ENCODE data around the gene ANKRD52.
A peak's percentile ranks its signal among the peaks of the same experiment; 100 is the strongest.
"Not testable (repeated sequence)": the region's sequence is repeated elsewhere in the genome, so short reads cannot be mapped to it uniquely, and the experiment has no call there.

ANKRD52 gene

DNA sequence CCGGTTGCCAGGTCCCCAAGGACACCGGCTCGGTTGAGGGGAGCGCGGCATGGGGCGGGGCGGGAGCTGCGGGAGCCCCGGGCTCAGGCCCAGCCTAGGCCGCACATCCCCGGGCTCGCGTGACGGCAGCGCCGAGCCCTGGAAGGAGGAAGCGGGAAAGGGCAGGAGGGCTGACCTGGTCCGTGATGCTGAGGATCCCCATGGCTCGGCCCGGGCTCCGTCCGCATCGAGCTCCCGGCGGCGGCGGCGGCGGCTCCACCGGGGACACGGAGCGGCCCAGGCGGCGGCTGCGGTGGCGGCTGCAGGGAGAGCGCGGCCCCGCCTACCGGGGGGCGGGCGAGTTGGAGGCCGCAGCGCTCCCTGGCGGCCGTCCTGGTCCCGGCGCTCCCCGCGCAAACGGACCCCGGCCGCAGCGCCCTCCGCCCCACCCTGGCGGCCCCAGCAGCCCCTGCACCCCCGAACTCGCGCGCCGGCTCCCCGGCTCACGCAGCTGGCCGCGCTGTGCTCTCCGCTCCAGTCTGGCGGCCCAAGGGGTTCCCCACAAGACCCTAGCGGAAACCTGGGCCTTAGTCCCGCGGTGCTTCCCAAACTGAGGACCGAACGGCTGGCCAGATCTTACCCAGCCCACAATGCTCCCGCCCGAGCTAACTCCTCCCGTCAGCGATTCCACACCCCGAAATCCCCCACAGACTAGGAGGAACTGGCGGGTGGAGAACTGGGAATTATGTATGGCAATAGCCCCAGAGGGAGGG, at the start of gene ANKRD52:
Gene ANKRD52, minus strand, starts transcription at position 317 of the 752 bp plus-strand sequence. Its CDS starts 115 bp downstream, at position 202.
- peak; percentile 72 for DNase-seq (ENCODE audit: low read depth)

DNA sequence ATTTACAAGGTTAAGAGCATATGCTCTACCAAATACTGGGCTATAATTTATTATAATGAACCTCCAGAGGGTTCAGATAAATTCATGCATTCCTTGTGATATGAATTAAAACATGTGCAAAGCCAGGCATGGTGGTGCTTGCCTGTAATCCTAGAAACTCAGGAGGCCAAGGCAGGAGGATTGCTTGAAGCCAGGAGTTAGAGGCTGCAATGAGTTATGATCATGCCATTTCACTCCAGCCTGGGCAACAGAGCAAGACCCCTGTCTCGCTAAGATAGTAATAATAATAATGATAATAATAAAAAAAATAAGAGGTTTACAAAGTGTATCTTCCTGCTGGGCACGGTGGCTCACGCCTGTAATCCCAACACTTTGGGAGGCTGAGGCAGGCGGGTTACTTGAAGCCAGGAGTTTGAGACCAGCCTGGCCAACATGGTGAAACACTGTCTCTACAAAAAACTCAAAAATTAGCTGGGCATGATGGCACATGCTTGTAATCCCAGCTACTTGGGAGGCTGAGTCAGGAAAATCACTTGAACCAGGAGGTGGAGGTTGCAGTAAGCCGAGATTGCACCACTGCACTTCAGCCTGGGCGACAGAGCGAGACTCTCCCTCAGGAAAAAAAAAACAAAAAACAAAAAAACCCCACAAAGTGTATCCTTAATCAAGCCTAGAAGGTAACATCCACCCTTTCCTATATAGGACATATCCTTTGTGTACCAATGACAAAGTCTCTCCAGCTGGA, 49.2 kb upstream of the ANKRD52 start:
- no peak for DNase-seq (ENCODE audit: low read depth)

DNA sequence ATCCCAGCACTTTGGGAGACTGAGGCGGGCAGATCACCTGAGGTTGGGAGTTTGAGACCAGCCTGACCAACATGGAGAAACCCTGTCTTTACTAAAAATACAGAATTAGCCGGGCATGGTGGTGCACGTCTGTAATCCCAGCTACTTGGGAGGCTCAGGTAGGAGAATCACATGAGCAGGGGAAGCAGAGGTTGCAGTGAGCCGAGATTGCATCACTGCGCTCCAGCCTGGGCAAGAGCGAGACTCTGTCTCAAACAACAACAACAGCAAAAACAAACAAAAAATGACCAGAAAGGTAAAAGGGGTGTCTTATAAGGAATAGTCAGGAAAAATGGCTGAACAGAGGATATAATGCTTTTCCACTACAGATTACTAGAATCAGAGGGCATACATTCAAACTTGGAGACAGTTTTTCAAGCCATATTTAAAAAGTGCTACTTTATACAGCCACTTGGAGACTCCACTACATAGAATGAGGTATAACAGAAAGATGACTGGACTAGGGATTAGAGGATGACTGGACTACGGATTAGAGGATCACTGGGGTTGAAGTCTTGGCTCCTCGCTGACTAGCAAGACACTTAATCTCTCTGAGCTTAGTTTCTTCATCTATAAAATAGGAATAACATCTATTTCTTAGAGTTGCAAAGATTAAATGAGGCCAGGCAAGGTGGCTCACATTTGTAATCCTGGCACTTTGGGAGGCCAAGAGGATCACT, 46.8 kb upstream of the ANKRD52 start:
- DNase-seq (ENCODE audit: low read depth), result no peak

DNA sequence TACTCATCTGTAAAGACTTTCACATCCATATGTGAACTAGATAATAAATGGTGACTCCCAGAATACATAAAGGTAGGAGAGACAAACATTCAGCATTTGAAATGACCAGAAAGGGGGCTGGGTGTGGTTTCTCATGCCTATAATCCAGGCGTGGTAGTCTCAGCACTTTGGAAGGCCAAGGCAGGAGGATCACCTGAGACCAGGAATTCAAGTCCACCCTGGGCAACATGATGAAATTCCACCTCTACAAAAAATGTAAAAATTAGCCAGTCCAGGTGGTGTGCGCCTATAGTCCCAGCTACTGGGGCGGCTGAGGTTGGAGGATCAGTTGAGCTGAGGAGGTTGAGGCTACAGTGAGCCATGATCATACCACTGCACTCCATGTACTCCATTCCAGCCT, 46.1 kb upstream of the ANKRD52 start:
- DNase-seq (ENCODE audit: low read depth), result no peak

DNA sequence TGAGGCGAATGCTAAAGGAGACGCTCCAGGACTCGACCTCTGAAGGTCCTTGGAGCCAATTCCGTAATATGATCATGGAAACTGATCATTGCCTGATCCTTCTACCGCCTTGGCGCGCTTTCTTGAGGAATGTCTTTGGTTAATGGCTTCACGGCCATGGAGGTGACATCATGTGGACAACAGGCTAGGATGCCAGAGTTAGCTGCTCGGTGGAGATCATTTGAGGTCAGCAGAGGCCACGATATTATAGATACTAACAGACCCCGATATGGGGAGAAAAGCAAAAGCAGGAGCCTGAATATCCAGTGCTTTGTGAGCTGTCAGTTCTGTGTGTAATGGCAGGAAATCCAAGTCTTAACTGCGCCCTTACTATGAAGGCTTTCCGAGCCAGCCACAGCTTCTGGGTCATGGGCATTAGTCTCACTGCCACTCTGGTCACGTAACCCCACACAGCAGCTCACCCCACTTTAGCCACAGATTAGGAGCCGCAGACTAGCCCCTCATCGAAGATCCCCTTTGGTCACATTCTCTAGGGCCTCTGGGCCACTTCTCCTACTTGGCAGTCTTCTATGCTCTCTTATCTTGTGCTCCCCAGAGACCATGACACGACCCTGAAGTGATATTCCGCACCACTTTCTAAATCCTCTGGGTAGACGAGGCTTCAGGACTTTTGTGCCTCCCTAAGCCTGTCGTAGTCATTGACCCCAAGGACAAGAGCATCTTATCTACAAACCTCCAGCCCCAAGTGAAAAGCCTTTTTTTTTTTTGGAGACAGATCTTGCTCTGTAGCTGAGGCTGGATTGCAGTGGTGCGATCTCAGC, 42.7 kb upstream of the ANKRD52 start:
- DNase-seq (ENCODE audit: low read depth), result no peak

DNA sequence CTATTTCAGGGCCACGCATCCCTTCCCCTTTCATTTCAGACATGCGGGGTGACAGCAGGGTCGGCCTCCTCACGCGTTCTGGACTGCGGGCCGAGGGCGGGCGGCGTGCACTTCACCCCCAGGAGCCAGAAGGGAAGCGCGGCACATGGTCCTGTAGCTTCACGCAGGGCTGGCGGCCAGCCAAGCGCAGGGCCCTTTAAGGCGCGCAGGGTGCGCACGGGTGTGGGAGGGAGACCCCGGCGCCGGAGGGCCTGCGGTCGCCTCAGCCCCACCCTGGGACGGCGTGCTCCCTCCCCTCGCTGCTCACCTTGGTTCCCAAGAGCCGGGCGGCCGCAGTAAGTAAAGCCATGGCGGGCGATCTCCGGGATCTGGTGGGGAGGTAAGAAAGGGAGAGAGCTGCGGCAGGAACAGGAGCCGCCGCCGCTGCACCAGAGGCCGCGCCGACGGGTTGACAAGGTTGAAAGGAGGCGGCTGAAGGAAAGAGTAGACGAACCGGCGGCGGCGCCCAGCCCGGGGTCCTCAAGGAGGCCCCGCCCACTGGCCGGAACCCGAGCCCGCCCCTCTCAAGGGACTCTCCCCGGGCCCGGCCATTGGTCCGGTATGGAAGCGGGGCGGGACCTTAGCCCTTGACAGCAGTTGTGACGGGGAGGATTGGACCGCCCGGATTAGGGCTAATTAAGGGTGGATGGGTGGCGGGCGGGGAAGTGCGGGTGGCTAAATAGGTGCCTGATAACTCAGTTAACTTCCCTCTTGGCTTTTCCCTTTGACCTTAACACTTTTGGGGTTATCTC, 41.9 kb upstream of the ANKRD52 start, which contains the start of gene CS:
Gene CS, minus strand, starts transcription at position 478 of the 791 bp plus-strand sequence. Its CDS starts 129 bp downstream, at position 349.
- DNase-seq (ENCODE audit: low read depth), result peak; percentile 99

DNA sequence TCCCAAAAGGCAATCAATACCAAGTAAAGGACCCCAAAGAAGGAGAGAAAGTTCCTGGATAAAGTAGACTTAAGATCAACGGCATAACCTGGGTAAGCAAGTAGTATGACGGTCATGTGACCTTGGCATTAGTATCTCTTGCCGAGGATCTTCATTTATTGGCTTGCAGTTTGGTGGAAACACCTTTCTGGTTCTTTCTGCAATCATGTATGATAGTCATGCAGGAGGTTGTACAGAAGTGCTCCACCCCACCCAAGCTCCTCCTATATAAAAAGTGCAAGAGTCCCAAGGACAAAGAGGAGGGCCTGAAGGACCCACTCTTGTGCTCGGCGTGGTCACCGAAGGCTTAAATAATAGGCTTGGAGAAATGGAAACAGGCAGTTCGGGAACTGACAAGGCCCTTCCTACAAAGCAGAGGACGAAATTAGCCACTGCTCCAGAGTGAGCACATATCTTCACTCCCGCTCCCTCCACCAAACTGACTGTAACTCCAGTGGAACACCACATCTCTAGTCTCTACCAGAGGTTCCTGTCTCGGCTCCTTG, 41.2 kb upstream of the ANKRD52 start:
- no peak for DNase-seq (ENCODE audit: low read depth)

DNA sequence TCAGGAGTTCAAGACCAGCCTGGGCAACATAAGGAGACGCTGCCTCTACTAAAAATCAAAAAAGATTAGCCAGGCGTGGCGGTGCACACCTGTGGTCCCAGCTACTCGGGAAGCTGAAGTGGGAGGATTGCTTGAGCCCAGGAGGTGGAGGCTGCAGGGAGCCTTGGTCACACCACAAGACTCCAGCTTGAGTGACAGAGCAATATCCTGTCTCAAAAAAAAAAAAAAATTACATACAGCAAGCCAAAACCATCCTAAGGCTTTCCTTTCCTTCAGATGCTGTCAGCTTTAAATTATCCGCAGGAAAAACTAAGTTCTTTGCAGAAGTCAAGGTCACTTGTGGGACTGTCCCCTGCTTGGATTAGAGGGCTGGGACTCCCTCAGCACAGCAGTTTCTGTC, 40.6 kb upstream of the ANKRD52 start:
- DNase-seq (ENCODE audit: low read depth), result no peak

DNA sequence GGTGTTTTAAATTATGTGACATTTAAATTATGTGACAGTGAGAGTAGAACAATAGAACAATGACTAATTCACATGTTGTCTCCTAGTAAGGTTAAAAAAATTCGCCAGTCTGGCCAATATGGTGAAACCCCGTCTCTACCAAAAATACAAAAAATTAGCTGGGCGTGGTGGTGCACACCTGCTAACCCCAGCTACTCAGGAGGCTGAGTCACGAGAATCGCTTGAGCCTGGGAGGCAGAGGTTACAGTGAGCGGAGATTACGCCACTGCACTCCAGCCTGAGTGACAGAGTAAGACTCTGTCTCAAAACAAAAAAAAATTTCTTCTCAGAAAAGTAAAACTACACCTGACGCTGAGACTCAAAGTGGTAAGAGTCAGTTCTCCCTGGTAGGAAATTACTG, 39.2 kb upstream of the ANKRD52 start:
- no peak for DNase-seq (ENCODE audit: low read depth)

DNA sequence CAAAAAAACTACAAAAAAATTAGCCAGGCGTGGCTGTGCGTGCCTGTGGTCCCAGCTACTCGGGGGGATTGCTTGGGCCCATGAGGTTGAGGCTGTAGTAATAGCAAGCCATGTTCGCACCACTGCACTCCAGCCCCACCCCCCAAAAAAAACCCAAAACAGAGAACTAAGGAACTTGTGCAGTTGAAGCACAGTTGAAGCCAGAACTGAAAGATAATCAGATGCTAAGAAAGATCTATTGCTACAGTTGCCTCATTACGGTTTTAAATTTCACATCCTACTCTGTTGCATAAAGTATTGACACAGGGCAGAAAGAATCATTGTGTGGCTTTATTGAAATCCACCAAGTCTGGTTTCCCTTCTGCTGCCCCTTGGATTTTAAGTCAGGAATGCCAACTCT, 38.1 kb upstream of the ANKRD52 start:
- no peak for DNase-seq (ENCODE audit: low read depth)

DNA sequence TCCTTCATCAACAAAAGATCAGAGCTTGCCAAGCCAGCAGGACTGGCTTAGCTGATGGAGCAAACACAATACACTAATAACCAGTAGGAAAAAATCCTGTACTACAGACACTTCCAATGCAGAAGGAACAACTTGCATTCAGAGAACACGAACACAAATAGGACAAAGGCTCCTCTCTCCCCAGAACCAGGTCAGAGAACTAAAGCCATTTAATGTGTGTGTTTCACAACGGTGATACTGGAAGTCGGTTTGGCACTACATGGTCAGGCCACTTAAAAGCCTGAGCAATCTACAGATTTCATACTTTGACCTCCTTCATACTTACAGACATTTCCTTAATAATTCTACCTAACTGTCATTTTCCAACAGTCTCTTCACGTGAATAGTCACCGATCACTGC, 35.6 kb upstream of the ANKRD52 start:
- DNase-seq (ENCODE audit: low read depth), result no peak

DNA sequence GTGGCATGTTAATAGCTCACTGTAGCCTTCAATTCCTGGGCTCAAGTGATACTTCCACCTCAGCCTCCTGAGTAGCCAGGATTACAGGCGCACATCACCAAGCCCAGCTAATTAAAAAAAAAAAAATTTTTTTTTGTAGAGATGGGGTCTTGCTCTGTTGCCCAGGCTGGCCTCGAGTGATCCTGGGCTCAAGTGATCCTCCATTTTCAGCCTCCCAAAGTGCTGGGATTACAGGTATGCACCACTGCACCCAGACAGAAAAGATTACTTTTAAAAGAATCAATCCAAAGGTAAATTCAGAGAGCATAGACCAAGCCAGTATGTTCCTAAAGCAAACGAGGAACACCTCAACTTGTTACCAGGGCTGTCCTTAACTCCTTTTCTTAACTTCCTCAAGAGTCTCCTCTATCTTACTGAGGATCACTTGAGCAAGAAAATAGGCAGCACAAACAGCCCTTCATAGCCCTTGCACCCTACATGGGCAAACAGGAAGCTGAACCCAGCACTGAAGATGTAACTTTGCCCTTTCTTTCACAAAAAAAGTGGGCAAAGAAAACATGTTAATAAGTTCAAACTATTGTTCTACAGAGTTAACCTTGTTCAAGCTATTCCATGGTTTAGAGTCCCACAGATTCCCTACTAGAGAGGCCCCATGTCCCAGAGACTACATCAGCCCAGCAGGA, 30.7 kb upstream of the ANKRD52 start:
- DNase-seq (ENCODE audit: low read depth), result no peak

DNA sequence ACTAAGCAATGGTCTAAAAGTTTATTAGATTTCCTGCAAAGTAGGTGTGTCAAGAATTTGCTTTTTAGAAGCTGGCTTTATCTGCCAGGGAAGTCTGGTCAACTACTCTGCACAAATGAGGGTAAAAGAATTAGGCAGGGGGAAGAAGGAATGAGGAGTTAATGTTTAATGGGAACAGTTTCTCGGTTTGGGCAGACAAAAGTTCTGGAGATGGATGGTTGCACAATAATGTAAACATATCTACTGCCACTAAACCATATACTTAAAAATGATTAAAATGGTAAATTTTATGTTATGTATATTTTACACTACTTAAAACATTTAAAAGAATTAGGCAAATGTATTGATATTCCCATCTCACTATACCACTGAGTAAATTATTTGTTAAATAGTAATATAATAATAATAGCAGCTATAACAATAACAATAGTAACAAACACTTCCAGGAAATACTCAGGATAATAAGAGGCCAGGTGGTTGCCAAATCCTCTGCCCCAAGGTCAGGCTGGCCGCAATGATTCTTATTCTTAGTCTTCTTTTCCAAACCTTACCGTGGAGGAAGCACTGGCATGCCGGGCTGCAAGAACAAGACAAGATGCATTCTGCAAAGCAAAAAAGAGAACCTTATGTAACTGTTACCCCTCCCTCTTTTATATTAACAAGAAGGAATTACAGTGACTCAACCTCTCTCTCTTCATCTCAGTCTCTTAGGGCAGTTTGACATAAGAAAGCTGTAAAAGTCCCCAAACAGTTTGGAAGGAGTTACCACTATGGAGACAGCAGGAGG, 28.1 kb upstream of the ANKRD52 start:
- DNase-seq (ENCODE audit: low read depth), result no peak

DNA sequence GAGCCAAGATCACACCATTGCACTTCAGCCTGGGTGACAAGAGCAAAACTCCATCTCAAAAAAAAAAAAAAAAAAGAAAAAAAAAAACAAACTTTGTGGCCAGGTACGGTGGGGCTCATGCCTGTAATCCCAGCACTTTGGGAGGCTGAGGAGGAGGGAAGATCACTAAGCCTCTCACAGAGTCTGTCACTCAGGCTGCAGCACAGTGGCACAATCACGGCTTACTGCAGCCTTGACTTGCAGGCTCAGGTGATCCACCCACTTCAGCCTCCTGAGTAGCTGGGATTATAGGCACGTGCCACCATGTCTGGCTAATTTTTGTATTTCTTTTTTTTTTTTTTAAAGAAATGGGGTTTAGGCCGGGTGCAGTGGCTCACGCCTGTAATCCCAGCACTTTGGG, 26.1 kb upstream of the ANKRD52 start:
- not testable (repeated sequence) for DNase-seq (ENCODE audit: low read depth)

DNA sequence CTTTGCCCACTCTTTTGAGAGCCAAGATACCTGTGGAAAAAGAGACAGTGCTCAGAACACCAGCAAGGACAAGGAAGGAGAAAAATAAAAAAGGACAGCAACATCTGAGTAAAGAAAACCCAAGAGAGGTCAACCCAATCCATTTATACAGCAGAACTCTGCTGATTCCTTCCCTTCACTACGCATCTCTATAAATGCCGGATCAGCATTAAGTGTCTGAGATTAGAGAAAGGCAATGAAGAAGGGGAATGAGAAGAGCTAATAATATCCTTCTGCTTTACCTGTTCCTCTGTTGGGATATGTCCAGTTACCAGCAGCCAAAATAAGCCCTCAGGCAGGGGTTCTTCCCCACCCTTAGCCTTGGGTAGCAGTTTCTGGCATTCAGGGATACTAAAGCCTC, 24.4 kb upstream of the ANKRD52 start:
- DNase-seq (ENCODE audit: low read depth), result no peak

DNA sequence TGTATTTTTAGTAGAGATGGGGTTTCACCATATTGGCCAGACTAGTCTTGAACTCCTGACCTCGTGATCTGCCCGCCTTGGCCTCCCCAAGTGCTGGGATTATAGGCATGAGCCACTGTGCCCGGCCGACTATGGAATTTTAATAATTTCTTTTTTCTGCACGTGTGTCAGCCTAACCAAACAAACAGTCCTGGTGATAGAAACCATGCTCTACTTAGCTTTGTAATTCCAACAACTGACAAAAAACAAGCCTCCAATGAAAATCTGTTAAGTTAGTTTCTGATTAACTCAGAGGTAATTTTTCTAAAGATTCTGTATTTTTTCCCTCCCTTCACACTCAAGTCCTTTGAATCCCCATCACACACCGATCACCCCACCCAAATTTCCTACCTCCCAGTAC, 23.8 kb upstream of the ANKRD52 start:
- no peak for DNase-seq (ENCODE audit: low read depth)

DNA sequence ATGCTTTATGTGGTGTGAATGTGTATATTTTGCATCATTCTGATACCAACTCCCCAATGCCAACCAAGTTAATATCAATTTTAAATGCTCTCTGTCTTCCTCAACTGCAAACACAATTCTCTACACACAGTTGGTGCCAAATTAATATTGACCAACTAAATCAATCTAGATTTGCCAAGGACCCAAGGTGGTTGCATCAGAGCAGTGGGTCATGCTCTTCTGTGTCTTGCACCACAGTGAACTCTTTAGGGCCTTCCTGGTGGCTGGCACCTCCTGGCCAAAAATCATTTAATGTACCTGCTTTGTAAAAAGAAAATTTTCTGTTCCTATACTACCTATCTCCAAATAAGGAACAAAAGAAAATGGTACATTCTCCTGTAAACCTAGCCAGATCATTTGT, 22.7 kb upstream of the ANKRD52 start:
- no peak for DNase-seq (ENCODE audit: low read depth)

DNA sequence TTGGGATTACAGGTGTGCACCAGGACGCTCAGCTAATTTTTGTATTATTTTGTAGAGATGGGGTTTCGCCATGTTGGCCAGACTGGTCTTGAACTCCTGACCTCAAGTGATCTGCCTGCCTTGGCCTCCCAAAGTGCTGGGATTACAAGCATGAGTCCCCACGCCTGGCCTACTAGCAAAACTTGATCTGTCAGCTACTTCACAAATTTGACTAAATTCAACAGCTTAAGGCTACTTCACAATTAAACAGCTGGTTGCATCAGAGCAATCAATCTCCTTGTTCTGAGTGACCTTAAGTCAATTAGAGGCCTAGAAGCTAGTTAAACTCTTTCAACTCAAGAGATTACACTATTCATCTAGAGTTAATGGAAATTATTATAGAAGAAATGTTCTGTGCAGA, 20.7 kb upstream of the ANKRD52 start:
- DNase-seq (ENCODE audit: low read depth), result no peak

DNA sequence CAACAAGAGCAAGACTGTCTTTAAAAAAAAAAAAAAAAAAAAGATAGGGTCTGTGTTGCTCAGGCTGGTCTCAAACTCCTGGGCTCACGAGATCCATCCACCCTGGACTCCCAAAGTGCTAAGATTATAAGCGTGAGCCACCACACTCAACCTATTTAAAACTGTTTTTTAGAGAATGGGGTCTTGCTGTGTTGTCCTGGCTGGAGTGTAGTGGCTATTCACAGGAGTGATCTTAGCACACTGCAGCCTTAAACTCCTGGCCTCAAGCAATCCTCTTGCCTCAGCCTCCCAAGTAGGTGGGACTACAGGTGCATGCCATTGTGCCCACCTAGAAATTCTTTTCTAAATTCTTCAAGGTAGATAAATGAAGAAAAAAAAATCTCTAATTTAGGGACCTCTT, 16.1 kb upstream of the ANKRD52 start:
- no peak for DNase-seq (ENCODE audit: low read depth)

Measured in activated T-cell treated with anti-CD3 and anti-CD28 coated beads for 1 hour (primary cell).